Stimulated activated CD8-positive, alpha-beta memory T cell treated with anti-CD3 and anti-CD28 coated beads, Interleukin-15, amount 100 ng/mL, for 48 hours (primary cell): ENCODE measurements around the gene PPP1R3G.
A peak's percentile ranks its signal among the peaks of the same experiment; 100 is the strongest.
"Not testable (repeated sequence)": the region's sequence is repeated elsewhere in the genome, so short reads cannot be mapped to it uniquely, and the experiment has no call there.

ENCODE experiments used
- DNase-seq, 2 donors: peaks; one replicate each; pipeline ENCODE4 v3.0.0-alpha.2; 2020; ENCODE audit warnings: low read depth in 2 of 2

Gene PPP1R3G

GRCh38 chr6:5119090-5119951, 34.2 kb downstream of the PPP1R3G start:
- DNase-seq: no peak

- no peak for DNase-seq
Observed at GRCh38 chr6:5120011-5120410, 34.9 kb downstream of the PPP1R3G start.

DNA sequence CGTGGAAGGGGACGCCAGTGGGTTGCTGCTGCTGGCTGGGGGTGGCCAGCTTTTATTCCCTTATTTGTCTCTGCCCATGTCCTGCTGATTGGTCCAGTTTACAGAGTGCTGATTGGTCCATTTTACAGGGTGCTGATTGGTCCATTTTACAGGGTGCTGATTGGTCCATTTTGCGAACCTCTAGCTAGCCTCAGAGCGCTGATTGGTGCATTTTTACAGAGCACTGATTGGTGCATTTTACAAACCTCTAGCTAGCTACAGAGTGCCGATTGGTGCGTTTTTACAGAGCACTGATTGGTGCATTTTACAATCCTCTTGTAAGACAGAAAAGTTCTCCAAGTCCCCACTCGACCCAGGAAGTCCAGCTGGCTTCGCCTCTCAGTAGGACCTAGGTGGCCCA, 35.4 kb downstream of the PPP1R3G start:
- not testable (repeated sequence) for DNase-seq

- no peak for DNase-seq
Observed at GRCh38 chr6:5121479-5121878, 36.3 kb downstream of the PPP1R3G start.

DNA sequence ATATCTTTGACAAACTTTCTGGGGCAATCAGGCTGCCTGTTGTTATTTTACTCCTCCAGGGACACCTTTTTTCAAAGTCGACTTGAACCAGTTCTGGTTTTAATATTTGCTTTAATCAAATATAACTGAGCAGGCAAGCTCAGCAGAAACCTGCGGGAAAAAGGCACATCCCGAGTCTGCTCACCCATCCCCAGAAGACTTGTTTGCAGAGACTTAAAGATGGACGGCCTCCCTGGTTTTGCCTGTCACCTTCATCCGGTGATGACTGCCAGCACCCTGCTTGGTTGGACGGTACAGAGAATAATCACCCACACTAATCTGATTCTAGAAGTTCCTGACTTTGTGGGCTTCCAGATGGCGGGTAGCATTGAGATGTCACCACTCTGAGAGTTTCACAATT, 36.8 kb downstream of the PPP1R3G start:
- DNase-seq: no peak

- DNase-seq: no peak
Observed at GRCh38 chr6:5122504-5123112, 37.5 kb downstream of the PPP1R3G start.

- DNase-seq: no peak
Observed at GRCh38 chr6:5123296-5124143, 38.4 kb downstream of the PPP1R3G start.

DNA sequence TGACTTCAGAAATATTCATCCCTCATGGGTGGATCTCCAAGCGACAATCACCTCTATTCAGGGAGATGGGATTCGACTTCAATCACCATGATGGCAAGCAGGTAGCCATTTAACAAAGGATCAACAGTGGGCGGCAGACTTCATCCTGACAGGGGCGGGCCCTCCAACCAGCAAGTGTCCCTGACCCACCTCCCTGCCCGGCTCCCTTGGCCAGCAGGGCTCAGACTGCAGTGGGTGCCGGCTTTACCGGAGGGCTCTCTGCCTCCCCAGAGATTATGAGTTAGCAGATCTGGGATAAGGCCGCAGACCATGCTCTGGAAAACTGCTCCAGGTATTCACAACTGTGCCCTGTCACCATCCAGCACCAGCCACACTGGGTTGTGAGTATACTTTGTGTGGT, 39.4 kb downstream of the PPP1R3G start:
- DNase-seq: no peak

DNA sequence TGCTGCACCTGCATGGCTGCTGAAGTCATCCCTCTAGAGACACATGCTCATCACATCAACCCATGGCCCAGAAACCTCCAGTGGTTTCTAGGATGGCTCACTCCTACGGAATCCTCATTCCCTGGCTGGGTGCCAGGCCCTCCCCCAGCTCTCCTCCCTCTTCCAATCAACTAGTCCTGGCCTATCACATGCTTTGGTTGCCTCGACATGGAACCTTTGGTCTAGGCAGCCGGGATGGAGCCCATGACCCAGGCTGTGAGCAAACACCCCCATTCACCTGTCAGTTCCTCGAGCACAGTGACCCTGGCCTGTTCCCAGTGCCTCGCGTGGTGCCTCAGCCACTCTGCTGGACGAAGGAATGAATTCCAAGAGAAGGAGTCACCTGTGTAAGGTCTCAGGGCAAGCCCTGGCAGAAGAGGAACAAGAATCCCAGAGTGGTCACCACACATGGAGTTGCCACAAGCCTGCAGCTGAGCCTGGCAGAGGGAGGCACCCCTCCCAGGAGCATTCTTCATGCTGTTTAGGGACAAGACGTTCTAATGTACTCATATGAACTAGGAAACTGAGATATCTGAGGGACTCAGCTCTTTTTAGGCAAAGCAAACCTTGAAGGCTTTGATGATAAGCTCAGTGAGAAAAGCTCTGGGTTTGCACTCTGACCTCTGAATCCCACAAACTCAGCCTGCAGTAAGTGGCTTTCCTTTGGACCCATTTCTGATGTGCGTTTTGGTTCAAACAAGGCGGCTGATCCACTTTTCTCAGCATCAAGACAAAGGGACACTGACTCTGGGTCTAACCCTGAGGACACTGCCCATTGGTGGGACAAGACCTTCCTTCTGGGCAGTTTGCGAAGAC, 40.2 kb downstream of the PPP1R3G start:
- DNase-seq: no peak

- DNase-seq: no peak
Observed at GRCh38 chr6:5126214-5126613, 41.1 kb downstream of the PPP1R3G start.

GRCh38 chr6:5127106-5127687, 42.1 kb downstream of the PPP1R3G start:
- no peak for DNase-seq

- DNase-seq: no peak
Observed at GRCh38 chr6:5128351-5128750, 43.2 kb downstream of the PPP1R3G start.

DNA sequence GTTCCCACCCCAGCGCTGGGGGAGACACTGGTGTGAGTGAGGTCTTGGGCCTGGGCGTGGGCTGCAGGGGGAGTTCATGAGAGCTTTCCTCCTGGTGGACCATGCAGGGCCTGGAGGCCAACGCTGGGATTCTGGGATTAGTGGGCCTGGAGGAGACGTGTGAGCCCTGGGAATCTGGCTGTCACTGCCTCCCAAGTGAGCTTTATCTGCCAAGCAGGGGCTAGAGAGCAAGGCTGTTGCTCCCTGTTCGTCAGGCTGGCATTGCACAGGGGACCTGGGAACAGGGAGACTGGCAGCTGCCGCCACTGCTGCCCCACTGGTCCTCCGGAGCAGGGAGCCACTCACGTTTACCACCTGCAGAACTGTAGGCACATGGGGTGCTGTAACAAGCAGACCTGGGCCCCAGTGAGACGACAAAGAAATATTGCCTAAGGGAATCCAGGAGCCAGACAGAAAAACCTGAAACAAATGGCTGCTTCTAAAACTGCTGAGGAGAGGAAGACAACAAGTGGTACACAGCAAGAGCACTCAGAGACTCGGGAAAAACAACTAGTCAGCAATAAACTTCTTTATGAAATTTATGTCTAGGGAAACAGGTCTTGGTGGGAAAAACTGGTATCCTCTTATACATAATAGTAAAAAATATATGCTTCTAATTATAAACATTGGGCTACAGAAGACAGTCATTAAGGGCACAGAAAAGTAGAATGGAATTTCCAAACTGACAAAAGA, 45.2 kb downstream of the PPP1R3G start:
- DNase-seq: no peak

DNA sequence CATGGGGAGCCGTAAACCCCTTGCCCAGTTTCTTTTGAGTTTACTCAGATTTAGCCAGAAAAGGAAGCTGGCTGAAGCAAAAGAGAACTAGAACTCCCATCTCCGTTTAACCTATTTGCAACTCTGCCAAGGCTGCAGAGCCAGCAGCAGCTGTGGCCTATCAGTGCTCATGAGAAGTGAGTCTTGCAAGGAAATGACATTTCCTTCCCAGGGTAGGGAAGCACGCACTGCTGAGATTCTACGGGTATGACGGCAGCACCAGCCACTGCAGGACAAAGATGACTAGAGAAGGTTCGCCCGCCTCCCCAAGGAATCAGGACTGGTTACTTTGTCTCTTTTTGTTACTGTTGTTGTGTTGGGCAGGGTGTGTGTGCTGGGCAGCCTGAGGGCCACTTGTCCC, 47.6 kb downstream of the PPP1R3G start:
- DNase-seq: no peak

- DNase-seq: no peak
Observed at GRCh38 chr6:5133943-5134342, 48.8 kb downstream of the PPP1R3G start.

GRCh38 chr6:5135788-5136376, 50.7 kb downstream of the PPP1R3G start:
- DNase-seq: peak in 1 of 2 donors; percentile 8

DNA sequence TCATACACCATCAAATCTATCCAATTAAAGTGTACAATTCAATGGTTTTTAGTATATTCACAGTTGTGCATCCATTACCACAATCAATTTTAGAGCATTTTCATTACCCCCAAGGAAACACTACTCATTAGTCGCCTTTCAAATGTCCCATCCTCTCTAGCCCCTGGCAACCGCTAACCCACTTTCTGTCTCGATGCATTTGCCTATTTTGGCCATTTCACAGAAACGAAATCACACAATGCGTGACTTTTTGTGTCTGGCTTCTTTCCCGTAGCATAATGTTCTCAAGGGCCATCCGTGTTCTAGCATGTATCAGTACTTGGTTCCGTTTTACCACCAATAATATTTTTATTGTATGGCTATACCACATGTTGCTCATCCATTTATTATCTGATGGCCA, 51.7 kb downstream of the PPP1R3G start:
- DNase-seq: no peak
